ENCODE data around the gene HOXB4.

DNA sequence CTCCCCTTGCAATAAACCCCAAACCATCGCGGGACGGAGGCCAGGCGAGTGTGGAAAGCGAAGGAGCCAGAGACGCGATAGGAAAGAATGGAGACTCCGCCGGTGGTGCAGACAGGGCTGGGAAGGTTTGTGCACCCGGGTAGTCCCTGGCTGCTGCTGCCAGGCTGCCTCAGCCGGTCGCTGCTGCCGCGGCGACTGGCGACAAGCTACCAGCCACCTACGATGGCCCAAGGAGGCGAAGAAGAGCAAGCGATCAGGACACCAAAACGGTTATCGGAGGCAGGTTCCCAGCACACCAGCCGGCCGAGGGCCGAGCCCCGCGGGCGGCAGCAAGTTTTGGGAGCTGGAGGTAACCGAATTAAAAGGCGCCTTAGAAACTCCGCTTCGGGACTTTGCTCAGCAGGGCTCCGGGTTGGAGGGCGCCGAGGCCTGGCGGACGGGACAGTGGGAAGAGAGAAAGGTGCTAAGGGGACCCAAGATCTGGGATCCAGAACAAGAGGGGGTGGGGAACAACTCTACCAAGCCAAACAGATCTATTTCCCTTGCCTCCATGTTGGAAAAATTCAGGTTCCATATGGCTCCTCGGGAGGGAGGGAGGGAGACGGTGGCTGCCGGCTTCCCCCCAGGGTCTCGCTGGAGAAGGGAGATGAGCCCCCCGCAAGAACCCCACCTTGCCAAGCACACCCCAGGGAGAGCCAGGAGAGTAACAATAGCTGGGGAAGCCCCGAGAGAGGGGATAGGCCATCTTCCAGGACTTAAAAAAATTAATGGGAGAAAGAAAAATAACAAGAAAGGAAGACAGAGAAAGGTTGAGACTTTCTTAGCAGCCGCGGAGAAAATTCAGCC is 23.5 kb downstream of the HOXB4 start:
- TF ChIP-seq CTCF (conservative IDR thresholded peaks at IDR 0.05 in 1 of 2, IDR thresholded peaks at IDR 0.05 in 1 of 2; ENCODE audit: low read depth in 1 of 2, low read length in 2 of 2): no peak
- TF ChIP-seq EZH2 (IDR thresholded peaks at IDR 0.05; ENCODE audit: low read length, missing control alignments): no peak
